WTC11 (cell line): ENCODE data around the gene DTNA.

Experiments used
- ATF3 ChIP-seq: sonication (generic); formaldehyde crosslinking; conservative IDR thresholded peaks from 2 replicates; pipeline ENCODE4 v1.8.1; 2022; ENCODE audit warnings: mild to moderate bottlenecking, missing genetic modification reagents
- CREB1 ChIP-seq: sonication (generic); formaldehyde crosslinking; IDR thresholded peaks from 2 replicates; pipeline ENCODE4 v1.8.0; 2023; ENCODE audit warnings: mild to moderate bottlenecking, missing genetic modification reagents
- CTCF ChIP-seq: fragments of 200-600 bp; IDR thresholded peaks from 2 replicates; pipeline ENCODE4 v1.8.0; 2022; ENCODE audit warnings: antibody characterized with exemption
- FOXP4 ChIP-seq: sonication (generic); formaldehyde crosslinking; IDR thresholded peaks from 2 replicates; pipeline ENCODE4 v1.8.0; 2022; ENCODE audit warnings: mild to moderate bottlenecking, missing genetic modification reagents
- ZNF263 ChIP-seq: sonication (generic); formaldehyde crosslinking; IDR thresholded peaks from 2 replicates; pipeline ENCODE4 v1.8.1; 2022; ENCODE audit warnings: low read depth, mild to moderate bottlenecking, moderate library complexity, missing genetic modification reagents
- ZSCAN18 ChIP-seq: fragments of 250-450 bp; sonication (Bioruptor Pico); IDR thresholded peaks from 2 replicates; pipeline ENCODE4 v2.1.2; 2022; ENCODE audit warnings: mild to moderate bottlenecking, moderate library complexity

- TF ChIP-seq CTCF (no peak), ZNF263 (CRISPR knock-in tag) (no peak), CREB1 (CRISPR knock-in tag) (no peak), ATF3 (CRISPR knock-in tag) (no peak), FOXP4 (CRISPR knock-in tag) (no peak), ZSCAN18 (no peak)
Observed at GRCh38 chr18:34697891-34698290, 12.2 kb upstream of the DTNA start.
